GM23338 (cell line): ENCODE data around the gene IRF5. TPM values are rescaled to one million over a fixed set of nuclear protein-coding genes. Genes with fewer than 3 reads are reported as not detected.

Source experiments
- ATAC-seq: fragments of 200-7000 bp; cut with Tn5 transposase; 3 replicates; pipeline ENCODE4 v1.9.1; 2020
- DNase-seq: peaks from one replicate; pipeline ENCODE4 v3.0.0-alpha.2; 2015; ENCODE audit warnings: low spot score
- H2AFZ ChIP-seq: fragments of 200-600 bp; sonication (generic); 2 replicates; pipeline ENCODE4 v1.8.0; 2016; ENCODE audit warnings: antibody characterized with exemption, mild to moderate bottlenecking, moderate library complexity
- H3F3A ChIP-seq: fragments of 200-600 bp; sonication (generic); replicated peaks from 2 replicates; pipeline ENCODE4 v1.8.0; 2017; ENCODE audit warnings: antibody characterized with exemption, mixed run types, low read depth
- H3K27ac ChIP-seq: fragments of 200-600 bp; sonication (generic); 2 replicates; pipeline ENCODE4 v1.6.1; 2016; ENCODE audit warnings: low read depth
- H3K27me3 ChIP-seq: fragments of 200-600 bp; sonication (generic); 2 replicates; pipeline ENCODE4 v1.8.0; 2016; ENCODE audit warnings: mild to moderate bottlenecking, mixed run types, moderate library complexity; ENCODE audit not compliant: insufficient read depth
- H3K36me3 ChIP-seq: fragments of 200-600 bp; sonication (generic); 2 replicates; pipeline ENCODE4 v1.8.0; 2016; ENCODE audit warnings: mild to moderate bottlenecking; ENCODE audit not compliant: insufficient read depth
- H3K4me1 ChIP-seq: fragments of 200-600 bp; sonication (generic); 2 replicates; pipeline ENCODE4 v1.8.0; 2016; ENCODE audit warnings: mild to moderate bottlenecking, moderate library complexity; ENCODE audit not compliant: insufficient read depth
- H3K4me2 ChIP-seq: fragments of 200-600 bp; sonication (generic); 2 replicates; pipeline ENCODE4 v1.7.1; 2017; ENCODE audit warnings: mixed run types
- H3K4me3 ChIP-seq: fragments of 200-600 bp; sonication (generic); 2 replicates; pipeline ENCODE4 v1.6.1; 2016; ENCODE audit warnings: mixed run types
- H3K79me2 ChIP-seq: fragments of 200-600 bp; sonication (generic); replicated peaks from 2 replicates; pipeline ENCODE4 v1.8.0; 2017; ENCODE audit warnings: mild to moderate bottlenecking; ENCODE audit not compliant: insufficient read depth
- H3K9me2 ChIP-seq: fragments of 200-600 bp; sonication (generic); 2 replicates; pipeline ENCODE4 v1.8.0; 2017; ENCODE audit not compliant: insufficient read depth
- H4K20me1 ChIP-seq: fragments of 200-600 bp; sonication (generic); replicated peaks from 2 replicates; pipeline ENCODE4 v1.8.0; 2017; ENCODE audit warnings: mild to moderate bottlenecking; ENCODE audit not compliant: insufficient read depth
- H3K27ac Mint-ChIP-seq: 2 replicates; pipeline ENCODE4 v1.8.0; 2020; ENCODE audit warnings: inconsistent platforms, mild to moderate bottlenecking, moderate library complexity, mixed read lengths
- H3K27me3 Mint-ChIP-seq: 3 replicates; pipeline ENCODE4 v1.8.0; 2022; ENCODE audit warnings: low read depth, mild to moderate bottlenecking, moderate library complexity, mixed read lengths, inconsistent platforms; ENCODE audit not compliant: insufficient read depth, poor library complexity
- H3K36me3 Mint-ChIP-seq: 3 replicates; pipeline ENCODE4 v1.8.0; 2021; ENCODE audit warnings: low read depth, mild to moderate bottlenecking, inconsistent platforms, moderate library complexity, mixed read lengths
- H3K4me1 Mint-ChIP-seq: 3 replicates; pipeline ENCODE4 v1.8.0; 2020; ENCODE audit warnings: mild to moderate bottlenecking, inconsistent platforms, mixed read lengths
- H3K4me3 Mint-ChIP-seq: 3 replicates; pipeline ENCODE4 v1.8.0; 2021; ENCODE audit warnings: moderate library complexity, mild to moderate bottlenecking, inconsistent platforms, mixed read lengths
- H3K9me3 Mint-ChIP-seq: 3 replicates; pipeline ENCODE4 v1.8.0; 2020; ENCODE audit warnings: moderate library complexity, mild to moderate bottlenecking, inconsistent platforms, mixed read lengths
- JUNB ChIP-seq: IDR thresholded peaks from one replicate; pipeline ENCODE4 v1.6.1; 2016; ENCODE audit warnings: antibody characterized with exemption; ENCODE audit not compliant: unreplicated experiment
- POLR2AphosphoS5 ChIP-seq: IDR thresholded peaks from 2 replicates; pipeline ENCODE4 v1.6.1; 2016; ENCODE audit warnings: antibody characterized with exemption, low read depth
- ZNF114 ChIP-seq: fragments of 250-450 bp; sonication (Bioruptor Pico); IDR thresholded peaks from 2 replicates; pipeline ENCODE4 v1.5.0; 2020; ENCODE audit warnings: mild to moderate bottlenecking, moderate library complexity
- ZNF462 ChIP-seq: fragments of 250-450 bp; sonication (Bioruptor Pico); IDR thresholded peaks from 2 replicates; pipeline ENCODE4 v1.5.0; 2020; ENCODE audit warnings: mild to moderate bottlenecking, moderate library complexity
- polyA plus RNA-seq: library from polyadenylated mRNA; unstranded; fragments of >200 nt; fragmentation: Nextera tagmentation; extraction: Ambion mirVana; gene quantifications from 2 replicates; pipeline ENCODE4 v1.2.1, GENCODE V29; 2016
- total RNA-seq: library from RNA; depleted of rRNA; stranded (reverse); fragments of >200 nt; shearing (Covaris generic); gene quantifications from 2 replicates; pipeline ENCODE4 v1.2.3, GENCODE V29; 2014

The IRF5 gene
- total and polyA plus RNA-seq, 2 experiments from 2014 or later, result 0.37 to 3.7 TPM

GRCh38 chr7:128928882-128929788 is 8.6 kb upstream of the IRF5 start:
- Histone ChIP-seq H3K4me3 (no peak overlapping the region), H3K4me2 (no peak overlapping the region), H3K9me2 (no peaks in the 10 kb centered on the region), H3F3A (no peaks in the 10 kb centered on the region), H3K36me3 (no peaks in the 10 kb centered on the region), H3K79me2 (no peaks in the 10 kb centered on the region), H4K20me1 (no peaks in the 10 kb centered on the region), H3K27ac (no peak overlapping the region), H3K27me3 (no peaks in the 10 kb centered on the region; the same call in 1 of the 2 replicates), H2AFZ (no peak overlapping the region), H3K4me1 (no peaks in the 10 kb centered on the region)
- no peaks in the 10 kb centered on the region; the same call in 2 of the 3 replicates for H3K9me3 Mint-ChIP-seq
- TF ChIP-seq JUNB (no peak), ZNF462 (CRISPR knock-in tag) (no peak), ZNF114 (CRISPR knock-in tag) (no peak), POLR2AphosphoS5 (no peak)
- DNase-seq (no peak), ATAC-seq (no peak)
- peaks cover 3% of the 10 kb centered on the region; the same call in 2 of the 3 replicates for H3K4me1 Mint-ChIP-seq
- no peak overlapping the region for H3K4me3 Mint-ChIP-seq
- H3K27ac Mint-ChIP-seq, result no peak overlapping the region
- H3K36me3 Mint-ChIP-seq, result no peaks in the 10 kb centered on the region; the same call in 2 of the 3 replicates
- H3K27me3 Mint-ChIP-seq, result peaks cover 6% of the 10 kb centered on the region
